Hindlimb muscle (tissue), 1 donor: ENCODE data around the gene LSP1. TPM values are rescaled to one million over a fixed set of nuclear protein-coding genes. Genes with fewer than 3 reads are reported as not detected.

ENCODE experiments used
- DNase-seq: peaks from one replicate; pipeline ENCODE4 v3.0.0-alpha.2; 2013
- polyA plus RNA-seq: library from polyadenylated mRNA; unstranded; fragments of 120-200 nt; gene quantifications from one replicate; pipeline ENCODE4 v1.2.1, GENCODE V29; 2013; ENCODE audit not compliant: insufficient read length

The LSP1 gene
- polyA plus RNA-seq, 1 donor: 77.7 TPM

GRCh38 chr11:1890856-1891830 is 38.3 kb downstream of the LSP1 start:
- no peak for DNase-seq

- DNase-seq: no peak
Measured at GRCh38 chr11:1891831-1892115, 38.9 kb downstream of the LSP1 start, which contains the start of gene PRR33. TSS of gene PRR33 (minus strand) at chr11:1891895. CDS start at chr11:1890584, 1,311 bp downstream.

GRCh38 chr11:1892116-1892515 is 39.2 kb downstream of the LSP1 start:
- DNase-seq: no peak

- DNase-seq: no peak
Measured at GRCh38 chr11:1892558-1892957, 39.7 kb downstream of the LSP1 start.

- no peak for DNase-seq
Measured at GRCh38 chr11:1893581-1894359, 40.9 kb downstream of the LSP1 start.

GRCh38 chr11:1894759-1895158 is 41.9 kb downstream of the LSP1 start:
- no peak for DNase-seq

- DNase-seq: no peak
Measured at GRCh38 chr11:1896468-1896867, 43.6 kb downstream of the LSP1 start.

GRCh38 chr11:1896923-1897322 is 44.0 kb downstream of the LSP1 start:
- DNase-seq: no peak

- DNase-seq: no peak
Measured at GRCh38 chr11:1899090-1899489, 46.2 kb downstream of the LSP1 start.

GRCh38 chr11:1899686-1900085 is 46.8 kb downstream of the LSP1 start:
- no peak for DNase-seq

GRCh38 chr11:1906181-1906580 is 53.3 kb downstream of the LSP1 start:
- no peak for DNase-seq

GRCh38 chr11:1906611-1907423 is 53.9 kb downstream of the LSP1 start:
- DNase-seq: no peak

GRCh38 chr11:1908618-1909017 is 55.7 kb downstream of the LSP1 start:
- DNase-seq: peak; percentile 88

GRCh38 chr11:1909524-1909923 is 56.6 kb downstream of the LSP1 start:
- DNase-seq: no peak

GRCh38 chr11:1912289-1912878 is 59.5 kb downstream of the LSP1 start:
- no peak for DNase-seq

- no peak for DNase-seq
Measured at GRCh38 chr11:1913271-1914060, 60.6 kb downstream of the LSP1 start.

GRCh38 chr11:1915795-1916131 is 62.9 kb downstream of the LSP1 start:
- no peak for DNase-seq

- no peak for DNase-seq
Measured at GRCh38 chr11:1916132-1916985, 63.5 kb downstream of the LSP1 start.

- DNase-seq: no peak
Measured at GRCh38 chr11:1916986-1917522, 64.2 kb downstream of the LSP1 start.
